ENCODE results near the gene SLC16A3.

SLC16A3 gene

GRCh38 chr17:82267575-82268379 lies 38.9 kb downstream of the SLC16A3 start (continued):
- TF ChIP-seq ZNF18 (tag by site-specific recombination; IDR thresholded peaks at IDR 0.05), result no peak
- TF ChIP-seq ZNF521 (tag by site-specific recombination; IDR thresholded peaks at IDR 0.05), result no peak
- no peak for TF ChIP-seq ZNF514 (tag by site-specific recombination; IDR thresholded peaks at IDR 0.05)
- TF ChIP-seq SALL2 (tag by site-specific recombination; IDR thresholded peaks at IDR 0.05; ENCODE audit: borderline replicate concordance), result no peak
- no peak for TF ChIP-seq ZNF239 (tag by site-specific recombination; IDR thresholded peaks at IDR 0.05)
- TF ChIP-seq ZNF16 (tag by site-specific recombination; IDR thresholded peaks at IDR 0.05; ENCODE audit: low read depth), result no peak

- Histone ChIP-seq H3K4me1 (ENCODE audit: control insufficient read depth, insufficient read depth, low read length) (peaks cover 29% of the 10 kb centered on the region), H3K36me3 (ENCODE audit: control insufficient read depth in 2 of 2, insufficient read depth in 1 of 2, low read length in 2 of 2) (peaks cover 41 to 80% of the 10 kb centered on the region in 2 experiments), H3K4me3 (ENCODE audit: low read depth, low read length) (no peak overlapping the region), H3K9me3 (ENCODE audit: control insufficient read depth, insufficient read depth, low read depth, low read length) (no peaks in the 10 kb centered on the region), H3K27ac (ENCODE audit: extremely low read depth, low read depth, low read length) (peak overlapping the region; percentile 22; the same call in 1 of the 2 replicates)
- ChIA-PET POLR2A (interaction anchor here (0.9 to 3.2 kb wide), 6 partner anchors 14 to 68 kb away, joined by 3 to 22 read pairs (median 4); no protein-coding TSS in a partner anchor), CTCF (interaction anchor here (0.5 to 1.0 kb wide), 2 partner anchors 82 to 252 kb away, joined by 3 read pairs; no protein-coding TSS in a partner anchor)
- TF ChIP-seq KLF7 (tag by site-specific recombination; IDR thresholded peaks at IDR 0.05; ENCODE audit: borderline replicate concordance), result no peak
- no peak for TF ChIP-seq ZNF747 (tag by site-specific recombination; IDR thresholded peaks at IDR 0.05)
- peak; percentile 91 for TF ChIP-seq ZIC2 (tag by site-specific recombination; IDR thresholded peaks at IDR 0.05)
- TF ChIP-seq ZNF121 (tag by site-specific recombination; IDR thresholded peaks at IDR 0.05), result no peak
- TF ChIP-seq ZBTB44 (tag by site-specific recombination; IDR thresholded peaks at IDR 0.05), result no peak
- no peak for TF ChIP-seq ZNF768 (tag by site-specific recombination; IDR thresholded peaks at IDR 0.05)
- no peak for TF ChIP-seq HIC1 (tag by site-specific recombination; IDR thresholded peaks at IDR 0.05)
- 0 out of 2 replicates have a peak, but pooled peaks have one; percentile 43 for TF ChIP-seq SCRT1 (tag by site-specific recombination; IDR thresholded peaks at IDR 0.05; ENCODE audit: borderline replicate concordance)
- no peak for TF ChIP-seq KLF16 (tag by site-specific recombination; IDR thresholded peaks at IDR 0.05)
- no peak for TF ChIP-seq ZNF404 (tag by site-specific recombination; IDR thresholded peaks at IDR 0.05)
- TF ChIP-seq ZNF580 (tag by site-specific recombination; IDR thresholded peaks at IDR 0.05), result no peak
- peak; percentile 70 for TF ChIP-seq SCRT2 (tag by site-specific recombination; IDR thresholded peaks at IDR 0.05)
- no peak for TF ChIP-seq ZBTB26 (tag by site-specific recombination; optimal IDR thresholded peaks at IDR 0.05)
- TF ChIP-seq ZNF18 (tag by site-specific recombination; IDR thresholded peaks at IDR 0.05), result peak; percentile 70; the same call in 1 of the 2 replicates
- TF ChIP-seq ZNF639 (tag by site-specific recombination; IDR thresholded peaks at IDR 0.05), result no peak
- TF ChIP-seq ZNF529 (tag by site-specific recombination; IDR thresholded peaks at IDR 0.05; ENCODE audit: insufficient replicate concordance), result no peak
- peak; percentile 4; the same call in 1 of the 2 replicates for TF ChIP-seq ZNF362 (tag by site-specific recombination; IDR thresholded peaks at IDR 0.05)
Observed at GRCh38 chr17:82269138-82269881, 40.5 kb downstream of the SLC16A3 start.

All from HEK293 (cell line).